ENCODE results near the gene ADCY5. TPM values are rescaled to one million over a fixed set of nuclear protein-coding genes. Genes with fewer than 3 reads are reported as not detected.

ADCY5 gene
- total and polyA plus RNA-seq, 5 donors, result 90.4 to 220 (median 205) TPM

DNA sequence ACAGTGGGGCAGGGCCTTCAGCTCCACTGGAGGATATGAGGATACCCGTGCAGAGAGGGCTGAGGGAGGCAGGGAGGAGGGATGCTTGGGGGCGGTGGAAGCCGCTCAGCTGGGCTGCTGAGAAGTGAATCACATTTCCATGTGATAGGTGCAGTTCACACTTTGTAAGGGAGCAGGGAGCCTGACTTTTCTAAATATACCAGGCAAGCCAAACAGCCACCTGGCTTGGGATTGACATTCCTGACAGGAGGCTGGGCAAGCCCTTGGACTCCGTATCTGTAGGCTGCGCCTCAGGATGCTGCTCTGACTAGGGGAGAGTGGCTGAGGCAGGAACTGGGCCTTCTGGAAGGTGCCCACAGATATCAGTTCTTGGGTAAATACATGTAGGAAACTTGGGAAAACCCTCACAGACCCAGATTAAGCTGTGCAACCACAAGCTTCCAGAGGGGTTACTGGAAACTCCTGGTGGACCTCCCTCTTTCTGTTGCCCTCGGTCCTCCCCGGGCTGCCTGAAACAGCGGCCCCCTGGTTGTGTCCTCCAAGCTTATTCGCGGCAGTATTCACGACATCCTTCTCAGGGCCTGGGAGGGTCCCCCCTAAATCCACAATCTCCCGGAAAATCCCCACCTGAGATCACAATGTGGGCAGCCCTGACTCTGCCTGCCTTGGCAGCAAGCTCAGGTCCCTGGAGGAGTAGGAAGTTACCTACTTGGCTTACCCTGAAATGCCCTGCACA is 33.0 kb upstream of the ADCY5 start:
- 77% methylated on average over 12 of the region's 12 CpGs for WGBS
- Histone ChIP-seq H3K4me3 (ENCODE audit: low read length) (no peak overlapping the region), H3K27me3 (ENCODE audit: control insufficient read depth, insufficient read depth) (no peaks in the 10 kb centered on the region), H3K9me3 (ENCODE audit: control insufficient read depth, low read length) (no peaks in the 10 kb centered on the region), H3K4me1 (ENCODE audit: control insufficient read depth, insufficient read depth, low read length) (no peaks in the 10 kb centered on the region), H3K27ac (ENCODE audit: low read length) (no peak overlapping the region)
- DNase-seq, result no peak
- peak in 1 of 2 donors; percentile 32 for ATAC-seq
- intact Hi-C loops (cut with DNase I), result no loop called here

DNA sequence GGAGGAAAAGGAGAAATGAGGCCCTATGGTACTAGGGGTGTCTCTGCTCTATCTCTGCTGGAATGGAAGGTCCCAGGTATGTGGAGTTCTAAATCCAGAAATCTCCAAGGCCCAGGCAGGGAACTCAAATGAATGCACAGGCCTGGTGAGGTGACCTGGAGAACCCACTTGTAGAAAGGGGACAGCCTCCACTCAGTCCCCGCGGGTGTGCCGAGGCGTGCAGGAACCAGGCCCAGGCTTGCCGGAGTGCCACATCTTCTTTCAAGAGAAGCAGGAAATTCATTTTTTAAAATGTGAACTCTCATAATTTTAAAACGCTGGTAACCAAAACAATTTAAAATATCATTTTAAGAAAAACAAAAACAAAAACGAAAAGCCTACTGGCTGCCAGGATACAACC is 32.2 kb upstream of the ADCY5 start:
- no peaks in the 10 kb centered on the region for H3K4me1 ChIP-seq (ENCODE audit: control insufficient read depth, insufficient read depth, low read length)
- no peak overlapping the region for H3K4me3 ChIP-seq (ENCODE audit: low read length)
- DNase-seq, result no peak
- H3K27me3 ChIP-seq (ENCODE audit: control insufficient read depth, insufficient read depth), result no peaks in the 10 kb centered on the region
- intact Hi-C loops (cut with DNase I), result no loop called here
- H3K9me3 ChIP-seq (ENCODE audit: control insufficient read depth, low read length), result no peaks in the 10 kb centered on the region
- WGBS, result 89% methylated on average over 7 of the region's 7 CpGs
- ATAC-seq, result no peak
- no peak overlapping the region for H3K27ac ChIP-seq (ENCODE audit: low read length)

DNA sequence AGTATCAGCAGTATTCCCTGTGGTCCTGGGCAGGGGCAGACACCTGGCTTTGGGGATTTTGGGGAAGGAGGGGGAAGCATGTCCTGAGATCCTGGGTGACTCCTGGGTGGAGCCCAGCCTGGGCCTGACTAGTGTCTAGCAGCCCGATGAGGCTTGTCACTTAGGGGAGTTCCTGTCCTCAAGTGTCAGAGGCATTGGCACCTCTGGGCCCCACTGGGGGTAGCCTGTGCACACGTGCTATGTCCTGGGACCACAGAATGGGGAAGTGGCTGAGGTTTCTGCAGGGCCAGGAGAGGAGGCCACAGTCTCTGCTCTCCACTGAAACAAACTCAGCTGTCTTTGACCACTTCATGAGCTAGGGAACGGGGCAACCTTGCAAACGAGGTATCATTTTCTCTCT is 31.5 kb upstream of the ADCY5 start:
- ATAC-seq, result no peak
- intact Hi-C loops (cut with DNase I), result no loop called here
- Histone ChIP-seq H3K9me3 (ENCODE audit: control insufficient read depth, low read length) (no peaks in the 10 kb centered on the region), H3K4me1 (ENCODE audit: control insufficient read depth, insufficient read depth, low read length) (no peaks in the 10 kb centered on the region), H3K4me3 (ENCODE audit: low read length) (no peak overlapping the region), H3K27me3 (ENCODE audit: control insufficient read depth, insufficient read depth) (no peaks in the 10 kb centered on the region), H3K27ac (ENCODE audit: low read length) (no peak overlapping the region)
- DNase-seq, result no peak
- WGBS, result 61% methylated on average over 4 of the region's 4 CpGs

DNA sequence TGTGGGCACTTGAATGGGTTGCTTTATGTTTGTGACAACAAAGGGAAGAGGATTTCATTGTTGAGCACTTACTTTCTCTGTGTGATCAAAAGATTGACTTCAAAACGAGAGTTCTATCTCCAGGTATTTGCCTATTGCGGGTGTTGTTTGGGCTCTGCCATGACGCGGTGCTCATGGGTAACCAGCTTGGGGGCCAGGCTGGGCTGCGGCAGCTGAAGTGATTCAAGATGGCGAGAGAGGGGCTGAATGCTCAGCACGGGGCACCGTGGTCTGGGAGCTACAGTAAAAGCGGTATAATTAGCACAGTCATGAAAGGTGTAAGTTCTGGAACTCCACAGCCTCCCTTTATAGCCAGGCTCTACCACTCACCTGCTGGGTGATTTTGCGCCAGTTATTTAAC is 31.0 kb upstream of the ADCY5 start:
- 92% methylated on average over 10 of the region's 10 CpGs for WGBS
- no peak overlapping the region for H3K27ac ChIP-seq (ENCODE audit: low read length)
- H3K4me1 ChIP-seq (ENCODE audit: control insufficient read depth, insufficient read depth, low read length), result no peaks in the 10 kb centered on the region
- DNase-seq, result no peak
- H3K27me3 ChIP-seq (ENCODE audit: control insufficient read depth, insufficient read depth), result no peaks in the 10 kb centered on the region
- no peak for ATAC-seq
- intact Hi-C loops (cut with DNase I), result no loop called here
- H3K9me3 ChIP-seq (ENCODE audit: control insufficient read depth, low read length), result no peaks in the 10 kb centered on the region
- no peak overlapping the region for H3K4me3 ChIP-seq (ENCODE audit: low read length)

DNA sequence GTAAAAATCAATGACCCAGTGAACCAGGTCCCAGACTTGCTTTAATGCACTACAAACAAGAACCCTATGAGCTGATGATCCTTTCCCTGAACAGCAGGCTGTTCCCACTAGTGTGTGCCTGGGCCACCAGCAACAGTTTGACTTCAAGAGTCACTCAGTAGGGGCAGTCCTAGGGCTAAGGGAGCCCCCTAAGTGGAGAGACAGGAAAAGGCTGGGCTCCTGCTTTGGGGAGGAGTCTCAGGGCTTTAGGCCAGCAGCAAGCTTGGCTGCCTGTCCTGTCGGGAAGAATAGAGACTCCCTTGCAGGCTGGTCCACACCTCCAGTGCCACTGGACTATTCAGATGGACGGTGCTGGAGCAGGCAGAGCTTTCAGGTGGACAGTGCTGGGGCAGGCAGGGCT is 29.4 kb upstream of the ADCY5 start:
- no peaks in the 10 kb centered on the region for H3K27me3 ChIP-seq (ENCODE audit: control insufficient read depth, insufficient read depth)
- H3K4me3 ChIP-seq (ENCODE audit: low read length), result no peak overlapping the region
- no peaks in the 10 kb centered on the region for H3K9me3 ChIP-seq (ENCODE audit: control insufficient read depth, low read length)
- H3K4me1 ChIP-seq (ENCODE audit: control insufficient read depth, insufficient read depth, low read length), result no peaks in the 10 kb centered on the region
- no peak overlapping the region for H3K27ac ChIP-seq (ENCODE audit: low read length)
- WGBS, result 30% methylated on average over 2 of the region's 2 CpGs
- intact Hi-C loops (cut with DNase I), result no loop called here
- ATAC-seq, result no peak
- no peak for DNase-seq

DNA sequence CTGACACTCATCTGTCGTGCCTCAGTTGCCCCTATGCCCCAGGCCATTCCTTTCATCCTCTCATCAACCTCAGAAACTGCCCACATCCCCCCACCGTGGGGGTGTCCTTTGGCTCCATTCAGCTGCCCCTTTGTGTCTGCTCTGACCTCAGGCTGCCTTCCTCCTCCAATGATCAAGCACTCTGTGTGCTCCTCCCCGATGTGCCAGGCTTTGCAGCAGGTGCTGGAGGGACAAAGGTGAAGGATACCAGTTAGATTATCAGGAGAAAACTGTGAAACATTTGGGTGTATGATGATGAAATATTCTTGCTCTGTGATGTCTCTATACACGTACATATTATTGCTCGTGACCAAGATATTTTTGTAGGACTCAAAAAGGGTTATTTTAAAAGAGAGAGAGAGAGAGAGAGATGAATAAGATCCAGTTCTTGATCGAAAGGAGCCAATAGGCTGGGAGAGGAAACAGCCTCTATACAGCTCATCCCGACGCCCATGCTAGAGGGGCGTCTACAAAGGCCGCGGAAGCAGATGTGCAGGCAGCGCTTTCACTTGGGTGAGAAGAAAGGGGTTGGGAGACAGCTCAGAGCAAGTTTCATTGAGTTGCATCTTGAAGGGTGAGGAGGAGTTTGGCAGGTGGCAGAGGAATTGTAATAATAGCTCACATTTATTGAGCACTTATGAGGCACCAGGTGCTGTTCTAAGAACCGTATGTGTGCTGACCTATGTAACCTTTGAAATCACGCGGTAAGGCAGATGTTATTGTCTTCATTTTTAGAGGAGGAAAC is 28.3 kb upstream of the ADCY5 start:
- intact Hi-C loops (cut with DNase I), result no loop called here

DNA sequence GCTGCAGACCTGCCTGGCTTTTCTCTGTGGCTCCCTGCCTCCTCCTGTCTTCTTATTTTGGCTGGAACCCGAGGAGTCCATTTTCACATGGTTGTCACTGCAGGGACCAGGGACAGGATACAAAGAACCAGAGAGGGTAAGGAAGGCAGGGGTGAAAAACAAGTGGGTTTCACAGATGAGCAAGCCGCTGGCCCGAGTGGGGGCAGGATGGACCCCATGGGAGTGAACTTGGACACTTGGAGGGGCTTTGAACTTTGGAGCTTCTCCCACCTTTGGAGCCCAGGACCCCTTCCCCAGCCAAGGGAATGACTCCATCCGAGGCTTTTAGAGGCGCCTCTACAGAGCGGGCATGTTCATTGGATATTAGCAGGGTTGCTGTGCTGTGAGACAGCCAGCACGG is 26.9 kb upstream of the ADCY5 start:
- Histone ChIP-seq H3K9me3 (ENCODE audit: control insufficient read depth, low read length) (no peaks in the 10 kb centered on the region), H3K4me3 (ENCODE audit: low read length) (no peak overlapping the region), H3K27ac (ENCODE audit: low read length) (no peak overlapping the region), H3K4me1 (ENCODE audit: control insufficient read depth, insufficient read depth, low read length) (no peaks in the 10 kb centered on the region), H3K27me3 (ENCODE audit: control insufficient read depth, insufficient read depth) (no peaks in the 10 kb centered on the region)
- 81% methylated on average over 7 of the region's 7 CpGs for WGBS
- no peak for ATAC-seq
- intact Hi-C loops (cut with DNase I), result no loop called here
- DNase-seq, result no peak

More for the DNA sequence above, 28.3 kb upstream of the ADCY5 start:
- ATAC-seq (no peak), DNase-seq (no peak)
- WGBS, result 76% methylated on average over 15 of the region's 15 CpGs
- H3K4me3 ChIP-seq (ENCODE audit: low read length), result no peak overlapping the region
- no peaks in the 10 kb centered on the region for H3K27me3 ChIP-seq (ENCODE audit: control insufficient read depth, insufficient read depth)
- no peaks in the 10 kb centered on the region for H3K4me1 ChIP-seq (ENCODE audit: control insufficient read depth, insufficient read depth, low read length)
- H3K9me3 ChIP-seq (ENCODE audit: control insufficient read depth, low read length), result no peaks in the 10 kb centered on the region
- no peak overlapping the region for H3K27ac ChIP-seq (ENCODE audit: low read length)

DNA sequence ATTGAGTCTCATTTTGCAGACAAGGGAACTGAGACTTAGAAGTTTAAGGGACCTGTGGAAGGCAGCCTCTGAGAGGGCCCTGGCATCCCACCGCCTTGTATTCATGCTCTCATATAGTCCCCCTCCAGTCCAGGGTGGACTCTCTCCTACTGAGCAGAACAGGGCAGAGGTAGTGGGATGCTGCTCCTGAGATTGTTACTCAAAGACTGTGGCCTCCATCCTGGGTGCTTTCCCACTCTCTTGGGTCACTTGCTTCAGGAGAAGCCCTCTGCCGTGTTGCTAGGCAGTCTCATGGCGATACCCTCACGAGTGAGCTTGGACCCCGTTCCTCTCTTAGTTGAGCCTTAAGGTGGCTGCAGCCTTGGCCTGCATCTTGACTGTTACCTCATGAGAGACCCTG is 22.2 kb upstream of the ADCY5 start:
- intact Hi-C loops (cut with DNase I), result no loop called here
- no peak for DNase-seq
- H3K4me1 ChIP-seq (ENCODE audit: control insufficient read depth, insufficient read depth, low read length), result no peaks in the 10 kb centered on the region
- no peaks in the 10 kb centered on the region for H3K27me3 ChIP-seq (ENCODE audit: control insufficient read depth, insufficient read depth)
- H3K4me3 ChIP-seq (ENCODE audit: low read length), result no peak overlapping the region
- 89% methylated on average over 5 of the region's 5 CpGs for WGBS
- no peak for ATAC-seq
- H3K27ac ChIP-seq (ENCODE audit: low read length), result no peak overlapping the region
- H3K9me3 ChIP-seq (ENCODE audit: control insufficient read depth, low read length), result no peaks in the 10 kb centered on the region

DNA sequence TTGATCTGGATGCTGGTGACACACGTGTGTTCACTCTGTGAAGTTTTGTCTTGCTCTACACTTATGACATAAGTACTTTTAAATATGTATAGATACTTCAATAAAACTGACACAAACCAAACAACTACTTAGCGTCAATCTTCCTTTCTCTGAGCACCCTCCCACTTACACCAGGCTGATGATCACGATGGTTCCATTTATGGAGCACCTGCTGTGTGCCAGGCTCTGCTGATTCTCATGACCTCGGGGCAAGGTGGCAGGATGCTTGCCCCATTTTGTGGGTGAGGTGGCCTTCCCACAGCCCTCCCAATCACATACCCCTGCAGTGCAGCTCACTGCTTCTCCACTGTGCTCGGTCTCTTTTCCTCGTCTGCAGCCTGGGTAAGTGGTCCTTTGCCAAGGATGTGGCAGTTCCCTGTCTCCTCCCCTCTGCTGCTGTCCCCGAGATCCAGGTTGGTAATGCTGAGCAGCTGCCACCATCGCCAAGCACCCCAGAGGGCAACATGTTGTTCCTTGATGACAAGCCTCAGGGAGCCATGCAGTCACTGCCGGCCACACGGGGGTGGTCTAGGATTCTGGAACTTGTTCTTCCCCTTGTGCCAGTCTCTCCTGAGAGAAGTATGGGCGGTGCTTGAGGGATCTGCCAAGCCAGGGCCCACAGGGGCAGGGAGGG is 20.6 kb upstream of the ADCY5 start:
- intact Hi-C loops (cut with DNase I), result no loop called here
- no peak overlapping the region for H3K4me3 ChIP-seq (ENCODE audit: low read length)
- ATAC-seq, result no peak
- WGBS, result 74% methylated on average over 11 of the region's 11 CpGs
- no peaks in the 10 kb centered on the region for H3K27me3 ChIP-seq (ENCODE audit: control insufficient read depth, insufficient read depth)
- no peak for DNase-seq
- no peaks in the 10 kb centered on the region for H3K9me3 ChIP-seq (ENCODE audit: control insufficient read depth, low read length)
- H3K27ac ChIP-seq (ENCODE audit: low read length), result no peak overlapping the region
- no peaks in the 10 kb centered on the region for H3K4me1 ChIP-seq (ENCODE audit: control insufficient read depth, insufficient read depth, low read length)

DNA sequence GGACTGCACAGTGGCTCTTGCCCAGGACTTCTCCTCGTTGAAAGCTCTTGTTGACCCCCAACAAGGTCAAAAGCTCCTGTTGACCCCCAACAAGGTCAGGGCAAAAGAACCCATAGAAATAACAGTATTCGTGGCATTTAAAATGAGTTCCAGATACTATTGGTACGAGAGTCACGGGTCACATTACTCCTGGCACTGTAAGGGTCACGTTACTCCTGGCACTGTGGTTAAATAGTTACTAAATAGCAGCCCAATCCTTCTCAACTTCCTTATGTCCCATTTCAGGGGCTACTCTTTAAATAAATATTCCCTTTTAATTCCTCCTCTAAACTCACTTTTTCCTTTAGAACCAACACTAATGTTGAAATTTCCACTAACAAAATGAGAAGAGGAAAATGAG is 18.2 kb upstream of the ADCY5 start:
- no peaks in the 10 kb centered on the region for H3K9me3 ChIP-seq (ENCODE audit: control insufficient read depth, low read length)
- H3K27me3 ChIP-seq (ENCODE audit: control insufficient read depth, insufficient read depth), result no peaks in the 10 kb centered on the region
- no peak overlapping the region for H3K4me3 ChIP-seq (ENCODE audit: low read length)
- H3K4me1 ChIP-seq (ENCODE audit: control insufficient read depth, insufficient read depth, low read length), result no peaks in the 10 kb centered on the region
- intact Hi-C loops (cut with DNase I), result no loop called here
- H3K27ac ChIP-seq (ENCODE audit: low read length), result no peak overlapping the region
- no peak for DNase-seq
- 73% methylated on average over 5 of the region's 5 CpGs for WGBS
- ATAC-seq, result no peak

DNA sequence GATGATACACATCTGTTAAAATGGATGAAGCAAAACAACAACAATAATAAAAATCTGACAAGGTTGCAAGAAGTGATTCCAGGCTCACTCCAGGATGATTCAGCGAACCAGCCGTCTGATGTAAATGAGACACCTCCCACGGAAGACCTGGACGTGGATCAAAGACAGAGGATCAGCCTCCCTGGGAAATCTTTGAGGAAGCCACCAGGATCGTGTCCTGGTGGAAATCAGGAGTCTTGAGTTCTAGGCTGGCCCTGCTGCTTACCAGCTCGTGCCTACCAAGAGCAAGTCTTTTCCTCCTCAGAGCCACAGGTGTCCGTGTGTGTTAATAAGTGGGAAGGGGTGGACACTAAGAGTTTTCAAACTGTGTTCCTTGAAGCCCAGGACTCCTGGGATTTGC is 15.3 kb upstream of the ADCY5 start:
- no peaks in the 10 kb centered on the region for H3K27me3 ChIP-seq (ENCODE audit: control insufficient read depth, insufficient read depth)
- intact Hi-C loops (cut with DNase I), result no loop called here
- H3K27ac ChIP-seq (ENCODE audit: low read length), result no peak overlapping the region
- H3K9me3 ChIP-seq (ENCODE audit: control insufficient read depth, low read length), result no peaks in the 10 kb centered on the region
- peaks cover 3% of the 10 kb centered on the region for H3K4me1 ChIP-seq (ENCODE audit: control insufficient read depth, insufficient read depth, low read length)
- DNase-seq (no peak), ATAC-seq (no peak)
- 64% methylated on average over 7 of the region's 7 CpGs for WGBS
- no peak overlapping the region for H3K4me3 ChIP-seq (ENCODE audit: low read length)
